Subcutaneous adipose tissue (tissue), 4 donors: Measurements from ENCODE around the gene PDE4B. TPM values are rescaled to one million over a fixed set of nuclear protein-coding genes. Genes with fewer than 3 reads are reported as not detected.

Experiments
- total RNA-seq, 4 donors: library from RNA; depleted of rRNA; stranded (reverse); fragments of >200 nt; gene quantifications; one replicate each; pipeline ENCODE4 v1.1.0, GENCODE V29; 2016
- TF ChIP-seq, protein P1 (sequence below): fragments of 450-650 bp; IDR thresholded peaks from one replicate; pipeline ENCODE4 v1.5.1; 2016; ENCODE audit warnings: low read depth, mild to moderate bottlenecking, control low read depth, antibody characterized with exemption, moderate library complexity

PDE4B gene
- total RNA-seq, 4 donors from 2014 or later: 8.5 to 31.8 (median 15.5) TPM

- TF ChIP-seq, protein P1, sequence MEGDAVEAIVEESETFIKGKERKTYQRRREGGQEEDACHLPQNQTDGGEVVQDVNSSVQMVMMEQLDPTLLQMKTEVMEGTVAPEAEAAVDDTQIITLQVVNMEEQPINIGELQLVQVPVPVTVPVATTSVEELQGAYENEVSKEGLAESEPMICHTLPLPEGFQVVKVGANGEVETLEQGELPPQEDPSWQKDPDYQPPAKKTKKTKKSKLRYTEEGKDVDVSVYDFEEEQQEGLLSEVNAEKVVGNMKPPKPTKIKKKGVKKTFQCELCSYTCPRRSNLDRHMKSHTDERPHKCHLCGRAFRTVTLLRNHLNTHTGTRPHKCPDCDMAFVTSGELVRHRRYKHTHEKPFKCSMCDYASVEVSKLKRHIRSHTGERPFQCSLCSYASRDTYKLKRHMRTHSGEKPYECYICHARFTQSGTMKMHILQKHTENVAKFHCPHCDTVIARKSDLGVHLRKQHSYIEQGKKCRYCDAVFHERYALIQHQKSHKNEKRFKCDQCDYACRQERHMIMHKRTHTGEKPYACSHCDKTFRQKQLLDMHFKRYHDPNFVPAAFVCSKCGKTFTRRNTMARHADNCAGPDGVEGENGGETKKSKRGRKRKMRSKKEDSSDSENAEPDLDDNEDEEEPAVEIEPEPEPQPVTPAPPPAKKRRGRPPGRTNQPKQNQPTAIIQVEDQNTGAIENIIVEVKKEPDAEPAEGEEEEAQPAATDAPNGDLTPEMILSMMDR: no peak
Measured at GRCh38 chr1:66311628-66312027, 518.9 kb downstream of the PDE4B start.

GRCh38 chr1:66312271-66312990 lies 519.7 kb downstream of the PDE4B start:
- TF ChIP-seq, protein P1: no peak

GRCh38 chr1:66313429-66313828 lies 520.7 kb downstream of the PDE4B start:
- TF ChIP-seq, protein P1: no peak

DNA sequence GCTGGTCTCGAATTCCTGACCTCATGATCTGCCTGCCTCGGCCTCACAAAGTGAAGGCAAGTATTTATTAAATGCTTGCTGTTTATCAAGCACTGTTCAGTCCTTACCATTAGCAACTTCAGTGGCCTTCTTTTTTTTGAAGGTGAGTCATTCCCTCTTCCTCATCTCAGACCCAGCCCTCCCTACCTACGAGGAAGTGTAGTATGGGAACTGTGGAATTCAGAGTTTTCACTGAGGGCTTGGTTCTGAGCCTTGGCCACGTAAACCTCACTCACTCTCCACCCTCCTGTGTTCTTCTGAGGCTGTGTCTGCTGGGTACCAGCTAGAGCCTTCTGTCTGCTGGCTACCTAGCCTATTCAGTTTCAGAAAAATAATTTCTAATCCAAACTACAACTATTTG lies 523.0 kb downstream of the PDE4B start:
- TF ChIP-seq, protein P1: no peak

DNA sequence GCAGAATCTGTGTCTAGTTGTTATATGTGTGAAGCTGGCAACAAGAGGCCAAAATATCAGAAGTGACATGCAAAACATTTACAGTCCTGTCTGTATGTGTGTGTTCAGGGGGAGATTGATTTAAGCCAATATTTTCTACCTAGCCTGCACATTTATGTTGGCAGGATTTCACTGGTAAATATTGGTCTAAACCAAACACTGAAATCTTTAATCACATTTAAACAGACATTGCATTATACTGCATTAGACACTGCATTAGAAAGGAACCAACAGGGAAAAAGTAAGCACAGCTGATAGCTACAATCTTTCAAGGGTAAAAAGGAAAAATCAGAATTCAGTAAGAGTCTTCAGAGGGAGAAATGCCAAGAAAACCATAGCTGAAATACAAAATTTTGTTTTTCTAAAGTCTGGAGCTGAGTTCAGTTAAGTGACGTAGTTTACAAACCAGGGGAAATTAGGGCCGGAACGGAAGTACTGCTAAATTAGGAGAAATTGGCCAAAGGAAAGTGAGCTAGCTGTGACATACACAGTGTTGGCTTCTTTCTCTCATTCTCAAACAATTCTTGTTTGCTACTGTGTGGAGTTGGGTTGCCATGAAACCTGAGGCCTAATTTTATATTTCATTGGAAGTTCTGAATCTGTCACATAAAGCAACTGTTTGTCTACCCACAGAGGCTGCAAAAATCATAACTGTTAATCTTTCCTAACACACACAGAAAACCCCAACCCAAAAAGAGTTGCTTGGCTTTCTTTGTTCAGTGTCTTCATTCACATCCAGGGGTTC lies 524.0 kb downstream of the PDE4B start:
- TF ChIP-seq, protein P1: no peak

- TF ChIP-seq, protein P1: no peak
Measured at GRCh38 chr1:66317248-66317515, 524.5 kb downstream of the PDE4B start.

DNA sequence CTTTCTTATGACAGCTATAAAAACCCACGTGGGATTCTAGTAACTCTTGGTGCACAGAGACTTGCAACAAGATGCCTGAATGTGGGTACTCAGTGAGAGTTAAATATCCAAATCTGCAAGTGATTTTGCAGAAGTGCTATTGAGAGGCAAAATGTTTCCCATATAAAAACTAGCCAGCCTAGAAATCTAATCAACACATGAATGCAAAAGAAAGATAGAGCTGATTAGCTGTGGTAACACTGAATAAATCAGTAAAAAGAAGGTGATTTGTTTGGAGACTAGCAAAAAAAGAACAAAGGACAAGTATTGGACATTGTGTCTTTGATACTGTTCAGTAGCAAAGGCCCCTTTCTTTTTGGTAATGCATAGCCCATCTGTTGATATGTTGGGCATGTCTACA lies 527.5 kb downstream of the PDE4B start:
- TF ChIP-seq, protein P1: no peak
